PC-3 (cell line): ENCODE data around the gene AOPEP. TPM values are rescaled to one million over a fixed set of nuclear protein-coding genes. Genes with fewer than 3 reads are reported as not detected.

Source experiments
- ATAC-seq: fragments of 200-7000 bp; cut with Tn5 transposase; 2 replicates; pipeline ENCODE4 v1.9.1; 2020; ENCODE audit warnings: mild to moderate bottlenecking, moderate library complexity
- BruUV-seq: library from RNA; stranded (reverse); fragments of 400-500 nt; replicated peaks from 2 replicates; lab custom pipeline; 2021; lab: Mats Ljungman, UMichigan
- CTCF ChIA-PET: fragments of 300-600 bp; sonication (Branson Sonifier 250); formaldehyde crosslinking; loops from one replicate; lab custom pipeline; 2022; ENCODE audit warnings: antibody characterized with exemption; lab: Charles Lee
- POLR2A ChIA-PET: fragments of 300-600 bp; sonication (Branson Sonifier 250); formaldehyde crosslinking; loops from one replicate; lab custom pipeline; 2022; ENCODE audit warnings: antibody characterized with exemption; ENCODE audit not compliant: unreplicated experiment; lab: Charles Lee
- DNase-seq: peaks from one replicate; pipeline ENCODE4 v3.0.0-alpha.2; 2015
- H2AFZ ChIP-seq: fragments of 300-600 bp; sonication (generic); 2 replicates; pipeline ENCODE4 v1.6.0; 2016; ENCODE audit warnings: antibody characterized with exemption, low read length
- H3F3A ChIP-seq: fragments of 300-600 bp; sonication (generic); one replicate; pipeline ENCODE4 v1.6.0; 2017; ENCODE audit warnings: antibody characterized with exemption, low read length, control low read depth, mild to moderate bottlenecking; ENCODE audit not compliant: unreplicated experiment
- H3K27ac ChIP-seq: fragments of 300-600 bp; sonication (generic); 2 replicates; pipeline ENCODE4 v1.5.1; 2016; ENCODE audit warnings: mild to moderate bottlenecking, low read length
- H3K27me3 ChIP-seq: fragments of 300-600 bp; sonication (generic); 2 replicates; pipeline ENCODE4 v1.6.1; 2016; ENCODE audit warnings: low read length, mixed read lengths
- H3K36me3 ChIP-seq: fragments of 300-600 bp; sonication (generic); 2 replicates; pipeline ENCODE4 v1.6.1; 2016; ENCODE audit warnings: low read depth, mixed run types, low read length, mixed read lengths
- H3K4me1 ChIP-seq: fragments of 300-600 bp; sonication (generic); 2 replicates; pipeline ENCODE4 v1.5.1; 2016; ENCODE audit warnings: low read length; ENCODE audit not compliant: insufficient read depth
- H3K4me2 ChIP-seq: fragments of 300-600 bp; sonication (generic); 2 replicates; pipeline ENCODE4 v1.6.0; 2016; ENCODE audit warnings: low read length
- H3K4me3 ChIP-seq: fragments of 300-600 bp; sonication (generic); 2 replicates; pipeline ENCODE4 v1.5.1; 2016; ENCODE audit warnings: mild to moderate bottlenecking, low read length, mixed read lengths
- H3K79me2 ChIP-seq: fragments of 300-600 bp; sonication (generic); 2 replicates; pipeline ENCODE4 v1.6.1; 2017; ENCODE audit warnings: low read length, mixed read lengths
- H3K9ac ChIP-seq: fragments of 300-600 bp; sonication (generic); 2 replicates; pipeline ENCODE4 v1.6.0; 2016; ENCODE audit warnings: mild to moderate bottlenecking, low read length
- H3K9me2 ChIP-seq: fragments of 300-600 bp; sonication (generic); replicated peaks from 2 replicates; pipeline ENCODE4 v1.6.1; 2016; ENCODE audit warnings: mixed run types, low read length, mixed read lengths
- H3K9me3 ChIP-seq: fragments of 300-600 bp; sonication (generic); 2 replicates; pipeline ENCODE4 v1.6.1; 2016; ENCODE audit warnings: low read length, mixed read lengths
- H4K20me1 ChIP-seq: fragments of 300-600 bp; sonication (generic); 2 replicates; pipeline ENCODE4 v1.6.1; 2016; ENCODE audit warnings: low read length, mixed read lengths
- CTCF ChIP-seq: fragments of 300-600 bp; sonication (generic); conservative IDR thresholded peaks from 2 replicates; pipeline ENCODE4 v1.5.1; 2017; ENCODE audit warnings: antibody characterized with exemption, low read depth, mild to moderate bottlenecking, low read length
- EZH2 ChIP-seq: fragments of 300-600 bp; sonication (generic); IDR thresholded peaks from one replicate; pipeline ENCODE4 v1.6.1; 2017; ENCODE audit warnings: antibody characterized with exemption, mild to moderate bottlenecking, low read length; ENCODE audit not compliant: unreplicated experiment
- EZH2phosphoT487 ChIP-seq: fragments of 300-600 bp; sonication (generic); IDR thresholded peaks from 2 replicates; pipeline ENCODE4 v1.6.1; 2018; ENCODE audit warnings: mild to moderate bottlenecking, antibody characterized with exemption, low read length, borderline replicate concordance
- intact Hi-C: fragments of 100-400 bp; cut with micrococcal nuclease; formaldehyde crosslinking; loops from 2 replicates; pipeline ENCODE4 v1.9.0; 2023
- total RNA-seq: library from RNA; depleted of rRNA; stranded (reverse); fragments of >200 nt; gene quantifications from 2 replicates; pipeline ENCODE4 v1.2.3, GENCODE V29; 2014

AOPEP gene
- total RNA-seq, 1 experiment from 2014 or later = 23.1 TPM

GRCh38 chr9:94944626-94945025 lies 218.1 kb downstream of the AOPEP start:
- CTCF ChIA-PET = no interaction called here
- no peaks in the 10 kb centered on the region for H3K36me3 ChIP-seq
- H3K9me2 ChIP-seq = no peaks in the 10 kb centered on the region
- no peak overlapping the region for H3K9ac ChIP-seq
- H3K9me3 ChIP-seq = no peaks in the 10 kb centered on the region
- TF ChIP-seq EZH2phosphoT487 (no peak), EZH2 (no peak), CTCF (no peak)
- H3K4me1 ChIP-seq = peaks cover 33% of the 10 kb centered on the region
- POLR2A ChIA-PET = no interaction called here
- H3F3A ChIP-seq = no peaks in the 10 kb centered on the region
- peak overlapping the region; percentile 79 for H3K27ac ChIP-seq
- ATAC-seq (no peak), DNase-seq (no peak)
- H3K4me2 ChIP-seq = no peak overlapping the region
- H3K79me2 ChIP-seq = no peaks in the 10 kb centered on the region
- H3K4me3 ChIP-seq = no peak overlapping the region
- intact Hi-C loops = no loop called here
- no peak overlapping the region for H2AFZ ChIP-seq
- H3K27me3 ChIP-seq = no peaks in the 10 kb centered on the region
- no TSS peak for BruUV-seq
- H4K20me1 ChIP-seq = no peaks in the 10 kb centered on the region

- Histone ChIP-seq H3K4me3 (no peak overlapping the region), H3K27me3 (no peaks in the 10 kb centered on the region), H3K9me3 (no peaks in the 10 kb centered on the region), H3K9ac (peak overlapping the region; percentile 9; the same call in 1 of the 2 replicates), H3K79me2 (no peaks in the 10 kb centered on the region), H4K20me1 (no peaks in the 10 kb centered on the region), H2AFZ (peak overlapping the region; percentile 37; the same call in 1 of the 2 replicates), H3K36me3 (no peaks in the 10 kb centered on the region), H3K9me2 (no peaks in the 10 kb centered on the region), H3K27ac (peak overlapping the region; percentile 79), H3F3A (no peaks in the 10 kb centered on the region), H3K4me1 (peaks cover 39% of the 10 kb centered on the region), H3K4me2 (peak overlapping the region; percentile 34)
- intact Hi-C loops = no loop called here
- no peak for TF ChIP-seq EZH2
- TF ChIP-seq EZH2phosphoT487 = no peak
- DNase-seq (peak; percentile 58), ATAC-seq (peak; percentile 71)
- ChIA-PET POLR2A (no interaction called here), CTCF (no interaction called here)
- no TSS peak for BruUV-seq
Observed at GRCh38 chr9:94945197-94946144, 219.0 kb downstream of the AOPEP start.

- Histone ChIP-seq H3K4me2 (0 out of 2 replicates have a peak overlapping the region, but pooled peaks have one; percentile 5), H3K27ac (peak overlapping the region; percentile 79), H3K79me2 (no peaks in the 10 kb centered on the region), H3F3A (no peaks in the 10 kb centered on the region), H3K9ac (no peak overlapping the region), H3K27me3 (no peaks in the 10 kb centered on the region), H4K20me1 (no peaks in the 10 kb centered on the region), H3K36me3 (no peaks in the 10 kb centered on the region), H3K9me3 (no peaks in the 10 kb centered on the region), H2AFZ (no peak overlapping the region), H3K4me1 (peaks cover 40% of the 10 kb centered on the region), H3K9me2 (no peaks in the 10 kb centered on the region), H3K4me3 (no peak overlapping the region)
- DNase-seq (no peak), ATAC-seq (no peak)
- intact Hi-C loops = no loop called here
- no peak for TF ChIP-seq EZH2phosphoT487
- CTCF ChIA-PET = no interaction called here
- BruUV-seq = no TSS peak
- POLR2A ChIA-PET = no interaction called here
Observed at GRCh38 chr9:94946256-94946655, 219.8 kb downstream of the AOPEP start.
